GM12874 (cell line): Measurements from ENCODE around the gene MTHFD2L.

ENCODE experiments used
- CTCF ChIP-seq: IDR thresholded peaks from 2 replicates; pipeline ENCODE4 v1.5.1; 2011; ENCODE audit warnings: low read depth, mild to moderate bottlenecking, control low read depth, low read length, moderate library complexity; ENCODE audit not compliant: insufficient read depth

MTHFD2L gene

GRCh38 chr4:74320559-74321118, 162.7 kb downstream of the MTHFD2L start:
- TF ChIP-seq CTCF: peak; percentile 38; the same call in 1 of the 2 replicates

- no peak for TF ChIP-seq CTCF
These were observed 164.4 kb downstream of the MTHFD2L start for GRCh38 chr4:74322301-74322700.

GRCh38 chr4:74323663-74324062, 165.7 kb downstream of the MTHFD2L start:
- TF ChIP-seq CTCF: no peak

- no peak for TF ChIP-seq CTCF
These were observed 166.3 kb downstream of the MTHFD2L start for GRCh38 chr4:74324262-74324661.

- TF ChIP-seq CTCF: no peak
These were observed 168.0 kb downstream of the MTHFD2L start for GRCh38 chr4:74325886-74326285.

- no peak for TF ChIP-seq CTCF
These were observed 169.8 kb downstream of the MTHFD2L start for GRCh38 chr4:74327762-74328161.

- no peak for TF ChIP-seq CTCF
These were observed 170.6 kb downstream of the MTHFD2L start for GRCh38 chr4:74328501-74328900.

- no peak for TF ChIP-seq CTCF
These were observed 171.4 kb downstream of the MTHFD2L start for GRCh38 chr4:74329307-74329706.
